GM21423 (cell line): Measurements from ENCODE around the gene CSHL1.
"Not testable (repeated sequence)": the region's sequence is repeated elsewhere in the genome, so short reads cannot be mapped to it uniquely, and the experiment has no call there.

ENCODE experiments used
- ATAC-seq: cut with Tn5 transposase; IDR thresholded peaks from one replicate; pipeline ENCODE4 v1.9.1; 2021; ENCODE audit warnings: mild to moderate bottlenecking, moderate library complexity; ENCODE audit not compliant: unreplicated experiment

CSHL1 gene

GRCh38 chr17:63920050-63920449, 9.0 kb upstream of the CSHL1 start:
- not testable (repeated sequence) for ATAC-seq

GRCh38 chr17:63919311-63919723, 8.3 kb upstream of the CSHL1 start:
- no peak for ATAC-seq

- not testable (repeated sequence) for ATAC-seq
These were observed 7.8 kb upstream of the CSHL1 start, which contains the start of gene GH1 for GRCh38 chr17:63918789-63919305. TSS of gene GH1 (minus strand) at chr17:63918839. CDS start at chr17:63918776, 63 bp downstream.

- no peak for ATAC-seq
These were observed 7.2 kb upstream of the CSHL1 start for GRCh38 chr17:63918305-63918704.

GRCh38 chr17:63917646-63918045, 6.6 kb upstream of the CSHL1 start:
- ATAC-seq: no peak

GRCh38 chr17:63917206-63917605, 6.1 kb upstream of the CSHL1 start:
- ATAC-seq: not testable (repeated sequence)

- no peak for ATAC-seq
These were observed 5.6 kb upstream of the CSHL1 start for GRCh38 chr17:63916566-63917185.

GRCh38 chr17:63915753-63916152, 4.7 kb upstream of the CSHL1 start:
- not testable (repeated sequence) for ATAC-seq

GRCh38 chr17:63914471-63914870, 3.4 kb upstream of the CSHL1 start:
- no peak for ATAC-seq

GRCh38 chr17:63911657-63912100, 621 bp upstream of the CSHL1 start:
- no peak for ATAC-seq

GRCh38 chr17:63910096-63910495, 962 bp downstream of the CSHL1 start:
- ATAC-seq: no peak

GRCh38 chr17:63909586-63909985, 1.5 kb downstream of the CSHL1 start:
- ATAC-seq: not testable (repeated sequence)

- ATAC-seq: not testable (repeated sequence)
These were observed 3.8 kb downstream of the CSHL1 start for GRCh38 chr17:63907161-63907778.

GRCh38 chr17:63904796-63905195, 6.3 kb downstream of the CSHL1 start:
- not testable (repeated sequence) for ATAC-seq

- not testable (repeated sequence) for ATAC-seq
These were observed 7.3 kb downstream of the CSHL1 start for GRCh38 chr17:63903787-63904201.

- not testable (repeated sequence) for ATAC-seq
These were observed 9.1 kb downstream of the CSHL1 start for GRCh38 chr17:63901971-63902370.

GRCh38 chr17:63898899-63899798, 11.9 kb downstream of the CSHL1 start:
- ATAC-seq: not testable (repeated sequence)

- not testable (repeated sequence) for ATAC-seq
These were observed 14.3 kb downstream of the CSHL1 start, which contains the start of gene CSH1 for GRCh38 chr17:63896524-63897354. TSS of gene CSH1 (minus strand) at chr17:63896574. CDS start at chr17:63896511, 63 bp downstream.

GRCh38 chr17:63894821-63895220, 16.2 kb downstream of the CSHL1 start:
- not testable (repeated sequence) for ATAC-seq

GRCh38 chr17:63894021-63894420, 17.0 kb downstream of the CSHL1 start:
- ATAC-seq: not testable (repeated sequence)
